Pericardium fibroblast (primary cell): Measurements from ENCODE around the gene NTN4. TPM values are rescaled to one million over a fixed set of nuclear protein-coding genes. Genes with fewer than 3 reads are reported as not detected.

Experiments
- total RNA-seq: library from RNA; depleted of rRNA; stranded (reverse); fragments of >200 nt; gene quantifications from 2 replicates; pipeline ENCODE4 v1.2.3, GENCODE V29; 2015

Gene NTN4
- 4.2 and 14.4 TPM in 2 replicates for total RNA-seq

DNA sequence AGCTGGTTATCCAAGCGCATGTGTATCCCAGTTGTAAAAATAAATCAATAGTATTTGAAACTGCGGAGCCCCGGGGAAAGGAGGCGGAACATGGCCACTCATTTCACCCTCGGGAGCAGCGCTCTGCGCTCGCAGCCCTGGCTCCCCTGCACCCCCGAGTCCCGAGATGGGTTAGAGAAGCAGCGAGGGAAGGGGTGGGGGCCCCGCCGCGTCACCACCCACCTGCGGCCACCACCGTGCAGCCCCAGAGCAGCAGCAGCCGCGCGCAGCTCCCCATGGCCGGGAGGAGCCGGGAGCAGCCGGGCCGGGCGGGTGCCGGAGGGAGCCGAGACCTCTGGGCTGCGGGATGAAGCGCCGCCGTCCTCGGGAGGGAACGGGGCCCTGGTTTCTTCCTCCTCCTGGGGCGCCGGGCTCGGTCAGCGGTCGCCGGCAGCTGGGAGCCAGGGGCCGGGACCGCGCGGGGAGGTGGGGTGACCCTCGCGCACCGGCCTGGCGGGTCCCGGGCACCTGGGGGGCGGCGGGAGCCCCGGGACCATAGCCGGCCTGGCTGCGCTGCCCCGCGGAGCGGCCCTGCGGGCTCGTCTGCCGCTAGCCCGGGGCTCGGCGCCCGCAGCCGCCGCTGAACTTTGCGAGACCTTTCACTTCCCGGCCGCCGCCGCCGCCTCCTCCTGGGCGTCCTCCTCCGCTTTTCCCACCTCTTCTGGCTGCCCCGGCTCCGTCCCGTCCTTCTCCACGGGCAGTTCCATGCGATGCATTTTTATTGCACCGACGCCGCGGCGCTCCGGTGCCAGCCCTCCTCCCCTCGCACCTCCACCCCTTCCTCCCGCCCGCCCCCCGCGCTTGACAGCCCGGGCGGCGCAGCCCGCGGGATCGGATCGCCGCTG lies at the start of gene NTN4:
Gene NTN4 (minus strand): TSS at position 732 of the 884 bp plus-strand sequence. CDS start 455 bp downstream, at position 277.

Other genes starting within 250 kb of the NTN4 start
- under 0.01 and 0.09 TPM in 2 replicates for gene USP44, start 239.3 kb downstream of the NTN4 start, total RNA-seq
- gene SNRPF, start 68.2 kb upstream of the NTN4 start, total RNA-seq: 8.1 and 13.4 TPM in 2 replicates
- not detected in 2 replicates for gene CCDC38, start 151.8 kb upstream of the NTN4 start, total RNA-seq
- not detected in 2 replicates for gene AMDHD1, start 152.6 kb upstream of the NTN4 start, total RNA-seq
- gene HAL, start 205.6 kb upstream of the NTN4 start, total RNA-seq: not detected in 2 replicates
- 67.4 and 83.3 TPM in 2 replicates for gene LTA4H, start 244.8 kb upstream of the NTN4 start, total RNA-seq